Stomach (tissue), 9 donors: ENCODE measurements around the gene SSTR4. TPM values are rescaled to one million over a fixed set of nuclear protein-coding genes. Genes with fewer than 3 reads are reported as not detected.

Experiments used
- DNase-seq, 2 donors: peaks; one replicate each; pipeline versions ENCODE4 v3.0.0 to v3.0.0-alpha.2; 2013 to 2019
- H3K27ac ChIP-seq, 5 donors: fragments of 200-600 bp in 4 of 5; sonication (generic) in 4 of 5; one replicate each; pipeline ENCODE4 v1.5.1; 2013 to 2019; ENCODE audit warnings: mild to moderate bottlenecking in 1 of 5, moderate library complexity in 1 of 5
- H3K27me3 ChIP-seq, 3 donors: fragments of 200-600 bp; sonication (generic); one replicate each; pipeline ENCODE4 v1.5.1; 2017 to 2019; ENCODE audit warnings: mixed run types in 1 of 3
- H3K36me3 ChIP-seq, 4 donors: fragments of 200-600 bp; sonication (generic); 1 replicate in 3 of 4; 2 replicates in 1 of 4; pipeline ENCODE4 v1.5.1; 2016 to 2019
- H3K4me1 ChIP-seq, 4 donors: fragments of 200-600 bp; sonication (generic); one replicate each; pipeline ENCODE4 v1.5.1; 2016 to 2019
- H3K4me3 ChIP-seq, 4 donors: fragments of 200-600 bp; sonication (generic) in 3 of 4; one replicate each; pipeline ENCODE4 v1.5.1; 2016 to 2019; ENCODE audit warnings: mild to moderate bottlenecking in 1 of 4
- H3K9me3 ChIP-seq, 4 donors: fragments of 200-600 bp; sonication (generic); one replicate each; pipeline ENCODE4 v1.5.1; 2016 to 2019
- CTCF ChIP-seq, 7 experiments: fragments of 450-650 bp in 4 of 7; fragments of 200-600 bp in 3 of 7; sonication (generic) in 3 of 7; IDR thresholded peaks; one replicate each; pipeline ENCODE4 v1.5.1; 2016 to 2019; ENCODE audit warnings: antibody characterized with exemption in 7 of 7, control low read depth in 2 of 7, mild to moderate bottlenecking in 1 of 7
- EP300 ChIP-seq: sonication (generic); formaldehyde crosslinking; IDR thresholded peaks from one replicate; pipeline ENCODE4 v1.6.1; 2017; ENCODE audit warnings: antibody characterized with exemption
- POLR2A ChIP-seq, 4 donors: fragments of 450-650 bp; IDR thresholded peaks; one replicate each; pipeline ENCODE4 v1.6.1; 2016; ENCODE audit warnings: antibody characterized with exemption in 4 of 4, control low read depth in 2 of 4, mild to moderate bottlenecking in 1 of 4, moderate library complexity in 1 of 4
- POLR2AphosphoS5 ChIP-seq, 3 donors: sonication (generic); formaldehyde crosslinking; IDR thresholded peaks; one replicate each; pipeline ENCODE4 v1.6.1; 2016; ENCODE audit warnings: antibody characterized with exemption in 3 of 3
- WGBS, 5 donors: extraction: QIAGEN DNeasy Blood & Tissue Kit in 3 of 5; methylation state at CpG; one replicate each; pipeline versions ENCODE4 v1.1.5 to v1.1.7; 2013 to 2018; 5-methylcytosine and 5-hydroxymethylcytosine counted together
- intact Hi-C: fragments of 100-400 bp; cut with DNase I; formaldehyde crosslinking; loops from one replicate; pipeline ENCODE4 v1.15.1; 2023; ENCODE audit warnings: low total_unique reads
- polyA plus RNA-seq, 3 donors: library from polyadenylated mRNA; stranded (reverse); fragments of 200-250 nt; gene quantifications; one replicate each; pipeline ENCODE4 v1.2.3, GENCODE V29; 2013
- total RNA-seq, 5 donors: library from RNA; depleted of rRNA; stranded (reverse); fragments of >200 nt; gene quantifications; one replicate each; pipeline versions ENCODE4 v1.1.0 to v1.2.3, GENCODE V29; 2014 to 2016
- donor health status: healthy with polysubstance abuse.
- donor health status: Bipolar disorder and iron deficiency.
- donor health status: healthy.

The SSTR4 gene
- total and polyA plus RNA-seq, 8 donors, result not detected

GRCh38 chr20:23072892-23073586, 37.9 kb downstream of the SSTR4 start:
- no peak overlapping the region for H3K27ac ChIP-seq
- peaks cover 0 to 3% (median 0%) of the 10 kb centered on the region in 4 donors for H3K4me1 ChIP-seq
- intact Hi-C loops, result no loop called here
- H3K9me3 ChIP-seq, result no peaks in the 10 kb centered on the region
- no peak for TF ChIP-seq EP300
- no peak for TF ChIP-seq POLR2A (IDR thresholded peaks at IDR 0.05)
- no peak for TF ChIP-seq CTCF (IDR thresholded peaks at IDR 0.05)
- TF ChIP-seq POLR2AphosphoS5 (IDR thresholded peaks at IDR 0.05), result no peak
- H3K4me3 ChIP-seq, result no peak overlapping the region
- no peak for DNase-seq
- WGBS, 5 donors, result 38 to 52% (median 40%) methylated on average over 11 of the region's 11 CpGs
- H3K36me3 ChIP-seq, result no peaks in the 10 kb centered on the region
- H3K27me3 ChIP-seq, result peaks cover 0 to 2% (median 0%) of the 10 kb centered on the region in 3 donors

- H3K9me3 ChIP-seq, result no peaks in the 10 kb centered on the region
- WGBS, 5 donors, result 80 to 94% (median 91%) methylated on average over 3 of the region's 3 CpGs
- no peak overlapping the region for H3K4me3 ChIP-seq
- no peak for DNase-seq
- H3K36me3 ChIP-seq, result no peaks in the 10 kb centered on the region
- TF ChIP-seq EP300, result no peak
- no peak for TF ChIP-seq POLR2A (IDR thresholded peaks at IDR 0.05)
- no peak for TF ChIP-seq CTCF (IDR thresholded peaks at IDR 0.05)
- TF ChIP-seq POLR2AphosphoS5 (IDR thresholded peaks at IDR 0.05), result no peak
- H3K4me1 ChIP-seq, result peaks cover 0 to 13% (median 0%) of the 10 kb centered on the region in 4 donors
- intact Hi-C loops, result no loop called here
- peaks cover 0 to 2% (median 0%) of the 10 kb centered on the region in 3 donors for H3K27me3 ChIP-seq
- no peak overlapping the region for H3K27ac ChIP-seq
Observed at GRCh38 chr20:23074052-23074451, 38.9 kb downstream of the SSTR4 start.

GRCh38 chr20:23077277-23077676, 42.2 kb downstream of the SSTR4 start:
- WGBS, 5 donors, result 79 to 90% (median 87%) methylated on average over 4 of the region's 4 CpGs
- H3K4me1 ChIP-seq, result peaks cover 0 to 18% (median 0%) of the 10 kb centered on the region in 4 donors
- TF ChIP-seq POLR2AphosphoS5 (IDR thresholded peaks at IDR 0.05), result no peak
- TF ChIP-seq EP300, result no peak
- TF ChIP-seq CTCF (IDR thresholded peaks at IDR 0.05), result no peak
- no peak for TF ChIP-seq POLR2A (IDR thresholded peaks at IDR 0.05)
- H3K27me3 ChIP-seq, result peaks cover 0 to 2% (median 0%) of the 10 kb centered on the region in 3 donors
- intact Hi-C loops, result no loop called here
- H3K36me3 ChIP-seq, result no peaks in the 10 kb centered on the region
- no peak overlapping the region for H3K4me3 ChIP-seq
- no peaks in the 10 kb centered on the region for H3K9me3 ChIP-seq
- no peak for DNase-seq
- H3K27ac ChIP-seq, result no peak overlapping the region

GRCh38 chr20:23078351-23079015, 43.4 kb downstream of the SSTR4 start:
- peaks cover 0 to 18% (median 0%) of the 10 kb centered on the region in 4 donors for H3K4me1 ChIP-seq
- WGBS, 5 donors, result 62 to 68% (median 62%) methylated on average over 5 of the region's 5 CpGs
- peak in 1 of 3 donors; percentile 15 for TF ChIP-seq POLR2AphosphoS5 (IDR thresholded peaks at IDR 0.05)
- TF ChIP-seq POLR2A (IDR thresholded peaks at IDR 0.05), result no peak
- TF ChIP-seq EP300, result no peak
- no peak overlapping the region for H3K4me3 ChIP-seq
- H3K36me3 ChIP-seq, result no peaks in the 10 kb centered on the region
- H3K27ac ChIP-seq, result no peak overlapping the region
- H3K9me3 ChIP-seq, result no peaks in the 10 kb centered on the region
- intact Hi-C loops, result no loop called here
- H3K27me3 ChIP-seq, result peaks cover 0 to 2% (median 0%) of the 10 kb centered on the region in 3 donors
- peak in 1 of 2 donors; percentile 53 for DNase-seq
